ENCODE results near the gene ITIH4. TPM values are rescaled to one million over a fixed set of nuclear protein-coding genes. Genes with fewer than 3 reads are reported as not detected.

Gene ITIH4
- total and polyA plus RNA-seq, 2 of the 13 experiments (the other 11 are each of a cell fraction or from before 2014, with no cell fraction given), result 2.7 to 5.3 TPM

DNA sequence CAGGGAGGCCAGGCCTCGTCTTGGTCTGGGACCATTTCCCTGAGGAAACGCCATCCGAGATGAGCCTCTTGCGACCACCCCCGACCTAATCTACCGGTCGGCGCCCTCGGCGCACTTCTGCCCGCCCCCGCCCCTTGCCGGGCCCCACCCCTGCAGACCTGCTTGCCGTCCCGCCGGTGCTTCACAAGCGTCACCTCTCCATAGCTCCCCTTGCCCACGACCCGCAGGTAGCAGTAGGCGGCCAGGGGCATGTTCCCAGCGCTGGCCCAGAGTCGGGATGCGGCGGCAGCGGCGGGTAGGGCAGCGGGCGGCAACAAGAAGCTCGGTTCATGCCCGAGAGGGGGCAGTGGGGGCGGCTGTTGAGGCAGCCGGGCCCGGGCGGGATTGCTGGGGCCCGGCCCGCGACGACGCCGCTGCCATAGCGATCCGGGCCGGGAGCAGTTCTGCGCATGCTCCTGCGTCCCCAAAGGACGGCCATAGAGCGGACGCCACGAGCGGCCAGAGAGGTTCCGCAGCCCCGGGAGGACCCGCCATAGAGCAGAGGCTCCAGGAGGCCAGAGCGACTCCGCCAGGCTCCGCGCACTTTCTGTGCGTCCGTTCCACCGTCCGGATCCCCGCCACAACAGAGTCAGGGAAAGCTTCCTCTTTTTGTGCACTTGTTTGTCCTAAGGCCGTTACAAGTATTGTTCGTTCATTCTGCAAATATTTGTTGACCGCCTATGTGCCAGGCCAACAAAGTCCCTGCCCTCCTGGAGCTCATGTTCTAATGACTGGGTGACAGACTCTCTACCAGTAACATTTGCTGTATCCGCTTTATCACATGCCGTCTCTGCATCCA lies 59.8 kb downstream of the ITIH4 start, which contains the start of gene NEK4 (continued):
- TF ChIP-seq, protein P1, sequence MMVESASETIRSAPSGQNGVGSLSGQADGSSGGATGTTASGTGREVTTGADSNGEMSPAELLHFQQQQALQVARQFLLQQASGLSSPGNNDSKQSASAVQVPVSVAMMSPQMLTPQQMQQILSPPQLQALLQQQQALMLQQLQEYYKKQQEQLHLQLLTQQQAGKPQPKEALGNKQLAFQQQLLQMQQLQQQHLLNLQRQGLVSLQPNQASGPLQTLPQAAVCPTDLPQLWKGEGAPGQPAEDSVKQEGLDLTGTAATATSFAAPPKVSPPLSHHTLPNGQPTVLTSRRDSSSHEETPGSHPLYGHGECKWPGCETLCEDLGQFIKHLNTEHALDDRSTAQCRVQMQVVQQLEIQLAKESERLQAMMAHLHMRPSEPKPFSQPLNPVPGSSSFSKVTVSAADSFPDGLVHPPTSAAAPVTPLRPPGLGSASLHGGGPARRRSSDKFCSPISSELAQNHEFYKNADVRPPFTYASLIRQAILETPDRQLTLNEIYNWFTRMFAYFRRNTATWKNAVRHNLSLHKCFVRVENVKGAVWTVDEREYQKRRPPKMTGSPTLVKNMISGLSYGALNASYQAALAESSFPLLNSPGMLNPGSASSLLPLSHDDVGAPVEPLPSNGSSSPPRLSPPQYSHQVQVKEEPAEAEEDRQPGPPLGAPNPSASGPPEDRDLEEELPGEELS (CRISPR knock-in tag; IDR thresholded peaks at IDR 0.05), result peak; percentile 55; the same call in 1 of the 2 replicates
- TF ChIP-seq RAD51 (IDR thresholded peaks at IDR 0.05; ENCODE audit: borderline replicate concordance) (no peak), MYC (CRISPR knock-in tag; IDR thresholded peaks at IDR 0.05; ENCODE audit: borderline replicate concordance) (peak; percentile 56; the same call in 1 of the 2 replicates), KDM2A (CRISPR knock-in tag; IDR thresholded peaks at IDR 0.05; ENCODE audit: borderline replicate concordance, low read depth) (peak; percentile 96), NFIC (IDR thresholded peaks at IDR 0.05; ENCODE audit: low read length) (0 out of 2 replicates have a peak, but pooled peaks have one; percentile 39), REPIN1 (CRISPR knock-in tag; IDR thresholded peaks at IDR 0.05; ENCODE audit: borderline replicate concordance, low read depth) (0 out of 2 replicates have a peak, but pooled peaks have one; percentile 16), PHF20 (CRISPR knock-in tag; IDR thresholded peaks at IDR 0.05) (peak; percentile 90), SAP130 (CRISPR knock-in tag; IDR thresholded peaks at IDR 0.05; ENCODE audit: low read depth) (peak; percentile 86), ZNF780A (CRISPR knock-in tag; IDR thresholded peaks at IDR 0.05) (no peak), MAZ (IDR thresholded peaks at IDR 0.05; ENCODE audit: borderline replicate concordance, low read depth, low read length) (no peak), MAZ (CRISPR knock-in tag; IDR thresholded peaks at IDR 0.05; ENCODE audit: low read depth) (peak; percentile 79), MEIS1 (CRISPR knock-in tag; IDR thresholded peaks at IDR 0.05; ENCODE audit: borderline replicate concordance) (peak; percentile 61), HOXD1 (CRISPR knock-in tag; IDR thresholded peaks at IDR 0.05) (0 out of 2 replicates have a peak, but pooled peaks have one; percentile 22), FOXO1 (CRISPR knock-in tag; IDR thresholded peaks at IDR 0.05) (peak; percentile 66), ZSCAN31 (CRISPR knock-in tag; IDR thresholded peaks at IDR 0.05; ENCODE audit: low read depth) (peak; percentile 45; the same call in 1 of the 2 replicates), YEATS2 (CRISPR knock-in tag; IDR thresholded peaks at IDR 0.05; ENCODE audit: borderline replicate concordance) (peak; percentile 86), RFXAP (CRISPR knock-in tag; IDR thresholded peaks at IDR 0.05; ENCODE audit: borderline replicate concordance) (peak; percentile 72; the same call in 1 of the 2 replicates), PAF1 (CRISPR knock-in tag; IDR thresholded peaks at IDR 0.05) (no peak), ZNF543 (CRISPR knock-in tag; IDR thresholded peaks at IDR 0.05) (0 out of 2 replicates have a peak, but pooled peaks have one; percentile 19), ZNF564 (CRISPR knock-in tag; IDR thresholded peaks at IDR 0.05) (no peak), POLR2AphosphoS5 (IDR thresholded peaks at IDR 0.05; ENCODE audit: low read depth, low read length) (peak; percentile 95), FOXC1 (CRISPR knock-in tag; IDR thresholded peaks at IDR 0.05; ENCODE audit: borderline replicate concordance) (peak; percentile 33; the same call in 1 of the 2 replicates), TCF7 (IDR thresholded peaks at IDR 0.05; ENCODE audit: low read depth) (no peak), ZC3H13 (CRISPR knock-in tag; IDR thresholded peaks at IDR 0.05) (peak; percentile 32; the same call in 1 of the 2 replicates), TAF1 (CRISPR knock-in tag; IDR thresholded peaks at IDR 0.05) (peak; percentile 86), KLF11 (CRISPR knock-in tag; IDR thresholded peaks at IDR 0.05) (0 out of 2 replicates have a peak, but pooled peaks have one; percentile 57), ZNF577 (CRISPR knock-in tag; IDR thresholded peaks at IDR 0.05; ENCODE audit: borderline replicate concordance, low read depth) (no peak), ZNF121 (CRISPR knock-in tag; IDR thresholded peaks at IDR 0.05) (no peak), ELF1 (CRISPR knock-in tag; IDR thresholded peaks at IDR 0.05) (peak; percentile 48)
- TF ChIP-seq, protein P2, sequence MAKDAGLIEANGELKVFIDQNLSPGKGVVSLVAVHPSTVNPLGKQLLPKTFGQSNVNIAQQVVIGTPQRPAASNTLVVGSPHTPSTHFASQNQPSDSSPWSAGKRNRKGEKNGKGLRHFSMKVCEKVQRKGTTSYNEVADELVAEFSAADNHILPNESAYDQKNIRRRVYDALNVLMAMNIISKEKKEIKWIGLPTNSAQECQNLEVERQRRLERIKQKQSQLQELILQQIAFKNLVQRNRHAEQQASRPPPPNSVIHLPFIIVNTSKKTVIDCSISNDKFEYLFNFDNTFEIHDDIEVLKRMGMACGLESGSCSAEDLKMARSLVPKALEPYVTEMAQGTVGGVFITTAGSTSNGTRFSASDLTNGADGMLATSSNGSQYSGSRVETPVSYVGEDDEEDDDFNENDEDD (CRISPR knock-in tag; IDR thresholded peaks at IDR 0.05; ENCODE audit: borderline replicate concordance), result peak; percentile 60; the same call in 1 of the 2 replicates

All from HepG2 (cell line).